Hepatocyte (in vitro differentiated cells): ENCODE results near the gene CSKMT. TPM values are rescaled to one million over a fixed set of nuclear protein-coding genes. Genes with fewer than 3 reads are reported as not detected.
"Not testable (repeated sequence)": the region's sequence is repeated elsewhere in the genome, so short reads cannot be mapped to it uniquely, and the experiment has no call there.

Source experiments
- DNase-seq: peaks from one replicate; pipeline ENCODE4 v3.0.0-alpha.2; 2016; ENCODE audit warnings: low spot score
- H2AFZ ChIP-seq: fragments of 200-600 bp; sonication (generic); 2 replicates; pipeline ENCODE4 v1.6.0; 2016; ENCODE audit warnings: antibody characterized with exemption, mild to moderate bottlenecking
- H3K27ac ChIP-seq: fragments of 200-600 bp; sonication (generic); 2 replicates; pipeline ENCODE4 v1.5.1; 2016; ENCODE audit warnings: mild to moderate bottlenecking
- H3K27me3 ChIP-seq: fragments of 200-600 bp; sonication (generic); 2 replicates; pipeline ENCODE4 v1.6.1; 2016
- H3K36me3 ChIP-seq: fragments of 200-600 bp; sonication (generic); replicated peaks from 2 replicates; pipeline ENCODE4 v1.5.1; 2016; ENCODE audit warnings: low read depth; ENCODE audit not compliant: insufficient read depth
- H3K4me1 ChIP-seq: fragments of 200-600 bp; sonication (generic); 2 replicates; pipeline ENCODE4 v1.5.1; 2016; ENCODE audit warnings: mild to moderate bottlenecking, moderate library complexity; ENCODE audit not compliant: insufficient read depth
- H3K4me2 ChIP-seq: fragments of 200-600 bp; sonication (generic); 2 replicates; pipeline ENCODE4 v1.6.0; 2016
- H3K4me3 ChIP-seq: fragments of 200-600 bp; sonication (generic); 2 replicates; pipeline ENCODE4 v1.5.1; 2016; ENCODE audit warnings: mild to moderate bottlenecking
- H3K79me2 ChIP-seq: fragments of 200-600 bp; sonication (generic); 2 replicates; pipeline ENCODE4 v1.6.0; 2017; ENCODE audit warnings: mild to moderate bottlenecking
- H3K9me2 ChIP-seq: fragments of 200-600 bp; sonication (generic); replicated peaks from 2 replicates; pipeline ENCODE4 v1.6.0; 2017; ENCODE audit warnings: mild to moderate bottlenecking; ENCODE audit not compliant: insufficient read depth
- H3K9me3 ChIP-seq: fragments of 200-600 bp; sonication (generic); 2 replicates; pipeline ENCODE4 v1.5.1; 2016; ENCODE audit warnings: low read depth, mild to moderate bottlenecking
- H4K20me1 ChIP-seq: fragments of 200-600 bp; sonication (generic); 2 replicates; pipeline ENCODE4 v1.6.0; 2016; ENCODE audit warnings: mild to moderate bottlenecking; ENCODE audit not compliant: insufficient read depth, poor library complexity, severe bottlenecking
- EZH2 ChIP-seq: fragments of 200-600 bp; sonication (generic); IDR thresholded peaks from 2 replicates; pipeline ENCODE4 v1.6.1; 2016; ENCODE audit warnings: antibody characterized with exemption, mild to moderate bottlenecking, borderline replicate concordance
- EZH2phosphoT487 ChIP-seq: fragments of 200-600 bp; sonication (generic); IDR thresholded peaks from one replicate; pipeline ENCODE4 v1.6.1; 2018; ENCODE audit warnings: antibody characterized with exemption, mild to moderate bottlenecking, low read depth, moderate library complexity; ENCODE audit not compliant: unreplicated experiment, severe bottlenecking
- WGBS: methylation state at CpG from one replicate; pipeline ENCODE4 v1.1.6; 2016; ENCODE audit warnings: low lambda C conversion rate; ENCODE audit errors: missing lambda C conversion rate; 5-methylcytosine and 5-hydroxymethylcytosine counted together
- polyA plus RNA-seq: library from polyadenylated mRNA; unstranded; fragments of >200 nt; fragmentation: Nextera tagmentation; extraction: Ambion mirVana; gene quantifications from 2 replicates; pipeline ENCODE4 v1.2.1, GENCODE V29; 2016
- total RNA-seq: library from RNA; depleted of rRNA; stranded (reverse); fragments of >200 nt; gene quantifications from 2 replicates; pipeline ENCODE4 v1.2.3, GENCODE V29; 2014
- TF ChIP-seq, protein P1 (sequence below): fragments of 200-600 bp; sonication (generic); IDR thresholded peaks from 2 replicates; pipeline ENCODE4 v1.5.1; 2016; ENCODE audit warnings: antibody characterized with exemption, mild to moderate bottlenecking; ENCODE audit not compliant: poor library complexity

The CSKMT gene
- total and polyA plus RNA-seq, 2 experiments from 2014 or later: 5.7 to 22.5 TPM

DNA sequence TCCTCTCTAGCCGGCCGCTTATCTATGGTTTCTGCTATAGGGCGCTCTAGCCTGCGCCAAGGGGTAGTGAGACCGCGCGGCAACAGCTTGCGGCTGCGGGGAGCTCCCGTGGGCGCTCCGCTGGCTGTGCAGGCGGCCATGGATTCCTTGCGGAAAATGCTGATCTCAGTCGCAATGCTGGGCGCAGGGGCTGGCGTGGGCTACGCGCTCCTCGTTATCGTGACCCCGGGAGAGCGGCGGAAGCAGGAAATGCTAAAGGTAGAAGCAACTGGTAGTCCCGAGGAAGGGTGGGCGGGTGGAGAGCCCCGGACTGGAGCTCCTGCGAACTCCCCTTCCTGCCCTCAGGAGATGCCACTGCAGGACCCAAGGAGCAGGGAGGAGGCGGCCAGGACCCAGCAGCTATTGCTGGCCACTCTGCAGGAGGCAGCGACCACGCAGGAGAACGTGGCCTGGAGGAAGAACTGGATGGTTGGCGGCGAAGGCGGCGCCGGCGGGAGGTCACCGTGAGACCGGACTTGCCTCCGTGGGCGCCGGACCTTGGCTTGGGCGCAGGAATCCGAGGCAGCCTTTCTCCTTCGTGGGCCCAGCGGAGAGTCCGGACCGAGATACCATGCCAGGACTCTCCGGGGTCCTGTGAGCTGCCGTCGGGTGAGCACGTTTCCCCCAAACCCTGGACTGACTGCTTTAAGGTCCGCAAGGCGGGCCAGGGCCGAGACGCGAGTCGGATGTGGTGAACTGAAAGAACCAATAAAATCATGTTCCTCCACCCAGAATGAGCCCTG, 6.7 kb downstream of the CSKMT start, which contains the start of the genes LBHD1 and UQCC3:
TSS of gene LBHD1 (minus strand) at position 660 of the 782 bp plus-strand sequence. CDS start 2,236 bp downstream, outside the sequence.
TSS of gene UQCC3 (plus strand) at position 66 of the 782 bp plus-strand sequence. CDS start at position 139, 73 bp downstream.
- H3K4me3 ChIP-seq: peak within 1 kb of the TSS; percentile 60
- H3K4me2 ChIP-seq: peak within 1 kb of the TSS; percentile 93
- no peaks in the 10 kb centered on the region for H3K9me3 ChIP-seq
- no peaks in the 10 kb centered on the region for H3K27me3 ChIP-seq
- H3K9me2 ChIP-seq: no peaks in the 10 kb centered on the region
- peaks cover 2% of the 10 kb centered on the region for H4K20me1 ChIP-seq
- WGBS: 1% methylated on average over 59 of the region's 59 CpGs
- peak within 1 kb of the TSS; percentile 60 for H2AFZ ChIP-seq
- peaks cover 22% of the 10 kb centered on the region for H3K4me1 ChIP-seq
- DNase-seq: peak; percentile 92
- peaks cover 56% of the 10 kb centered on the region for H3K79me2 ChIP-seq
- peak within 1 kb of the TSS; percentile 95 for H3K27ac ChIP-seq
- TF ChIP-seq EZH2 (no peak), EZH2phosphoT487 (no peak)
- TF ChIP-seq, protein P1, sequence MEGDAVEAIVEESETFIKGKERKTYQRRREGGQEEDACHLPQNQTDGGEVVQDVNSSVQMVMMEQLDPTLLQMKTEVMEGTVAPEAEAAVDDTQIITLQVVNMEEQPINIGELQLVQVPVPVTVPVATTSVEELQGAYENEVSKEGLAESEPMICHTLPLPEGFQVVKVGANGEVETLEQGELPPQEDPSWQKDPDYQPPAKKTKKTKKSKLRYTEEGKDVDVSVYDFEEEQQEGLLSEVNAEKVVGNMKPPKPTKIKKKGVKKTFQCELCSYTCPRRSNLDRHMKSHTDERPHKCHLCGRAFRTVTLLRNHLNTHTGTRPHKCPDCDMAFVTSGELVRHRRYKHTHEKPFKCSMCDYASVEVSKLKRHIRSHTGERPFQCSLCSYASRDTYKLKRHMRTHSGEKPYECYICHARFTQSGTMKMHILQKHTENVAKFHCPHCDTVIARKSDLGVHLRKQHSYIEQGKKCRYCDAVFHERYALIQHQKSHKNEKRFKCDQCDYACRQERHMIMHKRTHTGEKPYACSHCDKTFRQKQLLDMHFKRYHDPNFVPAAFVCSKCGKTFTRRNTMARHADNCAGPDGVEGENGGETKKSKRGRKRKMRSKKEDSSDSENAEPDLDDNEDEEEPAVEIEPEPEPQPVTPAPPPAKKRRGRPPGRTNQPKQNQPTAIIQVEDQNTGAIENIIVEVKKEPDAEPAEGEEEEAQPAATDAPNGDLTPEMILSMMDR: no peak
- H3K36me3 ChIP-seq: no peaks in the 10 kb centered on the region

DNA sequence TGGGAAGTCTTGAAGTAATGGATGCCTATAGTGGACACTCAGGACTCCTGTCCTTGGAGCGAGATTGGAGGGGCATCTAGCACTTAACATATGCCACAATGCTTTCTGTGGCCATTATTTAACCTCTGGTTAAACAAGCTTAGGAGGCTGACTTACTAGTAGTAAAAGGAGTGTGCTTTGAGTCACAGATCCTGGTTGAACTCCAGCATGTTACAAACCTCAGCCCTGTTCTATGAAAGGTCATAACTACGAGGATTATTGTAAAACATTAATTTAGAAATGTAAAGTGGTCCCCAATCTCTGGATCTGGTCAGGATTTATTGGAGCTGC, 8.0 kb downstream of the CSKMT start:
- Histone ChIP-seq H3K9me3 (no peaks in the 10 kb centered on the region), H3K79me2 (peaks cover 56% of the 10 kb centered on the region), H4K20me1 (no peaks in the 10 kb centered on the region), H3K9me2 (no peaks in the 10 kb centered on the region), H3K4me3 (no peak overlapping the region), H3K27me3 (no peaks in the 10 kb centered on the region), H3K36me3 (no peaks in the 10 kb centered on the region), H3K27ac (peak overlapping the region; percentile 95), H2AFZ (no peak overlapping the region), H3K4me1 (peaks cover 20% of the 10 kb centered on the region), H3K4me2 (peak overlapping the region; percentile 93)
- TF ChIP-seq, protein P1: no peak
- no peak for TF ChIP-seq EZH2phosphoT487
- no peak for TF ChIP-seq EZH2
- no peak for DNase-seq
- 91% methylated on average over 2 of the region's 2 CpGs for whole genome bisulfite sequencing

DNA sequence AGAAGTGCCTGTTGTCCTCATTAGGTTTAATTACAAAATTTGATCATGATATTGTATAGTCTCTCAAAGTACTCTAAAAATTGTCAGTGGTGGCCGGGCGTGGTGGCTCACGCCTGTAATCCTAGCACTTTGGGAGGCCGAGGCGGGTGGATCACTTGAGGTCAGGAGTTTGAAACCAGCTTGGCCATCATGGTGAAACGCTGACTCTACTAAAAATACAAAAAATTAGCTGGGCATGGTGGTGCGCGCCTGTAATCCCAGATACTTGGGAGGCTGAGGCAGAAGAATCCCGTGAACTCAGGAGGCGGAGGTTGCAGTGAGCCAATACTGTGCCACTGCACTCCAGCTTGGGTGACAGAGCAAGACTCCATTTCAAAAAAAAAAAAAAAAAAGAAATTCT, 10.3 kb downstream of the CSKMT start:
- peaks cover 27% of the 10 kb centered on the region for H3K4me1 ChIP-seq
- DNase-seq, H3K4me2 ChIP-seq, H3K9me3 ChIP-seq, H2AFZ ChIP-seq, H3K4me3 ChIP-seq, H3K9me2 ChIP-seq, H3K27me3 ChIP-seq, H3K27ac ChIP-seq, H4K20me1 ChIP-seq, H3K36me3 ChIP-seq: not testable (repeated sequence)
- 92% methylated on average over 10 of the region's 10 CpGs for WGBS
- peaks cover 54% of the 10 kb centered on the region for H3K79me2 ChIP-seq

DNA sequence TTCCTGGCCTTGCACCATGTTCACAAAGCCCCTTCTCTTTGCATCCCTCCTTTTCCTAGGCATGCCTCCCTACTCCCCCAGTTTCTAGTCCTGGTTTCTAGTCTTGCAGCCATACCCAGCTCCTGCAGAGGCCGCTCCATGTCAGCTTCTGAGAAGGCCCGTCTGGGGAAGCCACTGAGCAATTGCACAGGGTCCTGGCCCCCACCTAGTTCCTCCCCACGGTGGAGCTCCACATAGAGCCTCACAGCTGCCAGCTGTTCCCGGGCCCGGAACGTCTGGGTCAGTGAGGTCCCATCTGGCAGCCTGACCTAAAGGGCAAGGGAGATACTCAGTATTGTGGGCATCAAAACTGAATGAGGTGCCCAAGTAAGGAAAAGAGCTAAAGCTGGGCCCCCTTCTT, 11.6 kb downstream of the CSKMT start:
- Histone ChIP-seq H2AFZ (no peak overlapping the region), H4K20me1 (no peaks in the 10 kb centered on the region), H3K79me2 (peaks cover 51% of the 10 kb centered on the region), H3K27ac (no peak overlapping the region), H3K36me3 (no peaks in the 10 kb centered on the region), H3K9me3 (no peaks in the 10 kb centered on the region), H3K27me3 (no peaks in the 10 kb centered on the region), H3K4me3 (no peak overlapping the region), H3K4me1 (peaks cover 27% of the 10 kb centered on the region), H3K4me2 (no peak overlapping the region), H3K9me2 (no peaks in the 10 kb centered on the region)
- 81% methylated on average over 6 of the region's 6 CpGs for WGBS
- DNase-seq: no peak
- TF ChIP-seq EZH2phosphoT487 (no peak), EZH2 (no peak)
- TF ChIP-seq, protein P1: no peak
